Hepatocyte (in vitro differentiated cells): ENCODE data around the gene INSL3. TPM values are rescaled to one million over a fixed set of nuclear protein-coding genes. Genes with fewer than 3 reads are reported as not detected.

ENCODE experiments used
- DNase-seq: peaks from one replicate; pipeline ENCODE4 v3.0.0-alpha.2; 2016; ENCODE audit warnings: low spot score
- H2AFZ ChIP-seq: fragments of 200-600 bp; sonication (generic); 2 replicates; pipeline ENCODE4 v1.6.0; 2016; ENCODE audit warnings: antibody characterized with exemption, mild to moderate bottlenecking
- H3K27ac ChIP-seq: fragments of 200-600 bp; sonication (generic); 2 replicates; pipeline ENCODE4 v1.5.1; 2016; ENCODE audit warnings: mild to moderate bottlenecking
- H3K27me3 ChIP-seq: fragments of 200-600 bp; sonication (generic); 2 replicates; pipeline ENCODE4 v1.6.1; 2016
- H3K36me3 ChIP-seq: fragments of 200-600 bp; sonication (generic); replicated peaks from 2 replicates; pipeline ENCODE4 v1.5.1; 2016; ENCODE audit warnings: low read depth; ENCODE audit not compliant: insufficient read depth
- H3K4me1 ChIP-seq: fragments of 200-600 bp; sonication (generic); 2 replicates; pipeline ENCODE4 v1.5.1; 2016; ENCODE audit warnings: mild to moderate bottlenecking, moderate library complexity; ENCODE audit not compliant: insufficient read depth
- H3K4me2 ChIP-seq: fragments of 200-600 bp; sonication (generic); 2 replicates; pipeline ENCODE4 v1.6.0; 2016
- H3K4me3 ChIP-seq: fragments of 200-600 bp; sonication (generic); 2 replicates; pipeline ENCODE4 v1.5.1; 2016; ENCODE audit warnings: mild to moderate bottlenecking
- H3K79me2 ChIP-seq: fragments of 200-600 bp; sonication (generic); 2 replicates; pipeline ENCODE4 v1.6.0; 2017; ENCODE audit warnings: mild to moderate bottlenecking
- H3K9me2 ChIP-seq: fragments of 200-600 bp; sonication (generic); replicated peaks from 2 replicates; pipeline ENCODE4 v1.6.0; 2017; ENCODE audit warnings: mild to moderate bottlenecking; ENCODE audit not compliant: insufficient read depth
- H3K9me3 ChIP-seq: fragments of 200-600 bp; sonication (generic); 2 replicates; pipeline ENCODE4 v1.5.1; 2016; ENCODE audit warnings: low read depth, mild to moderate bottlenecking
- H4K20me1 ChIP-seq: fragments of 200-600 bp; sonication (generic); 2 replicates; pipeline ENCODE4 v1.6.0; 2016; ENCODE audit warnings: mild to moderate bottlenecking; ENCODE audit not compliant: insufficient read depth, poor library complexity, severe bottlenecking
- CTCF ChIP-seq: fragments of 200-600 bp; sonication (generic); IDR thresholded peaks from 2 replicates; pipeline ENCODE4 v1.5.1; 2016; ENCODE audit warnings: antibody characterized with exemption, mild to moderate bottlenecking; ENCODE audit not compliant: poor library complexity
- EZH2 ChIP-seq: fragments of 200-600 bp; sonication (generic); IDR thresholded peaks from 2 replicates; pipeline ENCODE4 v1.6.1; 2016; ENCODE audit warnings: antibody characterized with exemption, mild to moderate bottlenecking, borderline replicate concordance
- EZH2phosphoT487 ChIP-seq: fragments of 200-600 bp; sonication (generic); IDR thresholded peaks from one replicate; pipeline ENCODE4 v1.6.1; 2018; ENCODE audit warnings: antibody characterized with exemption, mild to moderate bottlenecking, low read depth, moderate library complexity; ENCODE audit not compliant: unreplicated experiment, severe bottlenecking
- WGBS: methylation state at CpG from one replicate; pipeline ENCODE4 v1.1.6; 2016; ENCODE audit warnings: low lambda C conversion rate; ENCODE audit errors: missing lambda C conversion rate; 5-methylcytosine and 5-hydroxymethylcytosine counted together
- polyA plus RNA-seq: library from polyadenylated mRNA; unstranded; fragments of >200 nt; fragmentation: Nextera tagmentation; extraction: Ambion mirVana; gene quantifications from 2 replicates; pipeline ENCODE4 v1.2.1, GENCODE V29; 2016
- total RNA-seq: library from RNA; depleted of rRNA; stranded (reverse); fragments of >200 nt; gene quantifications from 2 replicates; pipeline ENCODE4 v1.2.3, GENCODE V29; 2014

INSL3 gene
- total and polyA plus RNA-seq, 2 experiments from 2014 or later, result 0.21 TPM; not detected in 1

DNA sequence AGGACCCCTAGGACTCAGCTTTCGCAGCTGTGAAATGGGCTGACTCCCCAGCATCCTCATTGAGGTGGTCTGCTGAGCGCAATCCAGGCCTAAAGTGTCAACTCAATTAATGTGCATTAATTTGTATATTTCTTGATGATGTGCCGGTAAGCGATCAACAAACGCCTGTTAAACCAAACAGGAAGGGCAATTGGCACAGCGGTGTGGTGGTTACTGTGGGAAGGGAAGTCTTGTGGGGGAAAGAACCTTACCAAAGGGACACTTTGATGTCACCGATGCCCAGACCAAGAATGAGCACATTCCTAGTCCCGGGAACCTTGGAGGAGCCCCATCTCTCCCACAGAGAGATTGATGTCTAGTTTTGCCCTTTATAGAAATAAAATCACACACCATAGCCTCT, 24.8 kb upstream of the INSL3 start:
- no peak overlapping the region for H3K4me2 ChIP-seq
- H3K79me2 ChIP-seq, result no peaks in the 10 kb centered on the region
- no peaks in the 10 kb centered on the region for H4K20me1 ChIP-seq
- no peaks in the 10 kb centered on the region for H3K9me2 ChIP-seq
- peaks cover 7% of the 10 kb centered on the region for H3K27me3 ChIP-seq
- no peak for DNase-seq
- 86% methylated on average over 8 of the region's 8 CpGs for WGBS
- H3K36me3 ChIP-seq, result no peaks in the 10 kb centered on the region
- H3K4me1 ChIP-seq, result peaks cover 5% of the 10 kb centered on the region
- TF ChIP-seq CTCF (no peak), EZH2phosphoT487 (no peak), EZH2 (no peak)
- no peak overlapping the region for H3K4me3 ChIP-seq
- no peak overlapping the region for H3K27ac ChIP-seq
- H2AFZ ChIP-seq, result no peak overlapping the region
- H3K9me3 ChIP-seq, result no peaks in the 10 kb centered on the region

DNA sequence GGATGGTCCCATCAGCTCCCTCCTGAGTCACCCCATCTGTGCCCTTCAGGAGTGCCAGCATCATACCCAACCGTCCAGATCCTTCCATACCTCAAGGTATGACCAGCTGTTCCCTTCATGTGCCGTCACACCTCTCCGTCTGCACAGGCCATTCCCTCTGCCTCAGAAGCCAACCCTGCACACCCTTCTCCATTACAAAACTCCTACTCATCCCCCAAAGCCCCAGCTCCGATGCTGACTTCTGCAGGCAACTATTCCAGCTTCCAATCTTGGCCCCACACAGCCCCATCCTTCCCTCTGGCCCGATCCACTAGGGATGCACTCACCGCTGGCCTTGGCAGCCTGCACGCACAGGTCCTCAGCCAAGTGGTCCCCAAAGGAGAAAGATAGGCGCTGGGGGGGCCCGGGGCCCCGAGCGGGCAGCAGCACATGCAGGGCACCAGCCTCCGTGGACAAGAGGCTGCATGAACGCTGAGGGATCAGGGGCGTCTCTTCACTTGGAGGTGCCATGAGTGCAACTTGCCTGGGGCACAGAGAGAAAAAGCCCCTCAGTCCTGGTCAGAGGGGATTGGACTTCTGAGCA, 22.7 kb upstream of the INSL3 start:
- Histone ChIP-seq H3K9me2 (no peaks in the 10 kb centered on the region), H3K4me3 (no peak overlapping the region), H3K27me3 (peaks cover 19% of the 10 kb centered on the region), H3K9me3 (no peaks in the 10 kb centered on the region), H3K79me2 (no peaks in the 10 kb centered on the region), H3K4me2 (no peak overlapping the region), H3K36me3 (no peaks in the 10 kb centered on the region), H3K27ac (no peak overlapping the region), H4K20me1 (no peaks in the 10 kb centered on the region), H3K4me1 (peaks cover 5% of the 10 kb centered on the region), H2AFZ (no peak overlapping the region)
- DNase-seq, result no peak
- no peak for TF ChIP-seq CTCF
- no peak for TF ChIP-seq EZH2
- TF ChIP-seq EZH2phosphoT487, result no peak
- 90% methylated on average over 13 of the region's 14 CpGs for WGBS

GRCh38 chr19:17843292-17843827, 22.0 kb upstream of the INSL3 start:
- H2AFZ ChIP-seq, result no peak overlapping the region
- 88% methylated on average over 8 of the region's 9 CpGs for WGBS
- H3K79me2 ChIP-seq, result no peaks in the 10 kb centered on the region
- no peak for DNase-seq
- peaks cover 21% of the 10 kb centered on the region for H3K27me3 ChIP-seq
- H3K9me2 ChIP-seq, result no peaks in the 10 kb centered on the region
- H4K20me1 ChIP-seq, result no peaks in the 10 kb centered on the region
- H3K9me3 ChIP-seq, result no peaks in the 10 kb centered on the region
- TF ChIP-seq EZH2 (no peak), EZH2phosphoT487 (no peak), CTCF (no peak)
- no peak overlapping the region for H3K4me3 ChIP-seq
- no peak overlapping the region for H3K27ac ChIP-seq
- peaks cover 5% of the 10 kb centered on the region for H3K4me1 ChIP-seq
- H3K36me3 ChIP-seq, result no peaks in the 10 kb centered on the region
- no peak overlapping the region for H3K4me2 ChIP-seq
